SHP77 (cell line): Measurements from ENCODE around the gene CALR3.

ENCODE experiments used
- DNase-seq, 2 experiments: peaks; one replicate each; lab custom pipeline; 2025; lab: John Stamatoyannopoulos, UW

CALR3 gene

GRCh38 chr19:16429066-16429758 lies 66.8 kb downstream of the CALR3 start:
- peak in 1 of 2 experiments; percentile 17 for DNase-seq
